Measurements from ENCODE around the gene LRRC75A.

LRRC75A gene

DNA sequence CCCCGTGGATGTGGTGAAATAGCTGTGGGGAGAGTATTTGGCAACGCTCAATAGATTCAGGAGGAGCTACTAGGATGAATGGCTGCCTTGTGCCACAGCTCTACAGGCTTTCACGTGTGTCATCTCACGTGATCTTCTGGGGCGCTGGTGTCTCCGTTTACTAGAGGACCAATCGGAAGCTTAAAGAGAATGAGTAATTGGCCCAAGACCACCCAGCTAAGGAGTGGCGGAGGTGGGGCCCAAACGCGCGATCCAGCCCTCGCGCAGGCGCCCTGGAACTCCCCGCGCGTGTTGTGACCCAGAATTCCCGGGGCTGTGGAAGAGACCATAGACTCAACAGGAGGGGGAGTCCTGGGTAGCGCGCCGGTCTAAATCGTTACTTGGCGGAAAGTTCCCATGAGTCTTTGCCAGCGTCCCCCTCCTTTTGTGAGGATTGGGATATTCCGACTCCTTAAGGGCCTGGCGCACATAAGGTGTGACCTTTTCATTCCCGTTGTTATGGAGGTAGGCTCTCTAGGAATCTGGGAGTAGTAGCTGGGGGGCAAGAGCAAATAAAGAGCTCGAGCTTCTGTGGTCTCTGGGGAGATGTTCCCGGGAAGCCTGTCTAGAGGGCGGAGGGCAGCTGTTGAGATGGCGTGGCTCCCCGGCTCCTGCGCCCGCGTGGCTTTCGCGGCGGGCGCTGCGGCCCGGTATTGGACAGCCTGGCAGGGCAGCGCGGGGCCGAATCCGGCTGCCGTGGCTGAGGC, 53.3 kb downstream of the LRRC75A start:
- Histone ChIP-seq H3K18ac (ENCODE audit: low read length) (peak overlapping the region; percentile 84), H2AFZ (ENCODE audit: insufficient read depth, low read length, poor library complexity) (peak overlapping the region; percentile 45), H2AK5ac (ENCODE audit: low read length) (peak overlapping the region; percentile 77), H3K79me2 (ENCODE audit: control insufficient read depth, insufficient read depth, low read length, poor library complexity) (peaks cover 10% of the 10 kb centered on the region), H3K4me3 (ENCODE audit: low read depth, low read length) (peak overlapping the region; percentile 92), H4K12ac (ENCODE audit: low read depth, low read length) (peak overlapping the region; percentile 88), H3K14ac (ENCODE audit: low read length) (peak overlapping the region; percentile 97), H3K36me3 (ENCODE audit: control insufficient read depth in 1 of 2, insufficient read depth in 2 of 2, low read length in 2 of 2) (peaks cover 19 to 37% of the 10 kb centered on the region in 2 experiments), H4K8ac (ENCODE audit: low read depth, low read length) (peak overlapping the region; percentile 98), H3K27ac (ENCODE audit: low read depth, low read length) (peak overlapping the region; percentile 81), H2BK5ac (ENCODE audit: low read depth, low read length, poor library complexity) (peak overlapping the region; percentile 96), H3K27me3 (ENCODE audit: insufficient read depth, low read length) (no peaks in the 10 kb centered on the region), H2BK12ac (ENCODE audit: low read length) (peak overlapping the region; percentile 11), H3K9me3 (ENCODE audit: insufficient read depth, low read depth, low read length) (peaks cover under 1% of the 10 kb centered on the region), H3K9ac (ENCODE audit: low read length) (peak overlapping the region; percentile 99), H3K4me1 (ENCODE audit: control insufficient read depth in 1 of 2, insufficient read depth in 2 of 2, low read length in 2 of 2) (peaks cover 9 to 14% of the 10 kb centered on the region in 2 experiments), H3K79me1 (ENCODE audit: low read length) (peaks cover 10% of the 10 kb centered on the region), H2BK120ac (ENCODE audit: insufficient read depth, low read length, poor library complexity) (peak overlapping the region; percentile 92), H3K23ac (ENCODE audit: low read length) (no peak overlapping the region), H4K91ac (ENCODE audit: low read depth, low read length) (peak overlapping the region; percentile 93), H3K4ac (ENCODE audit: low read depth, low read length) (peak overlapping the region; percentile 97), H3K4me2 (ENCODE audit: low read length) (peak overlapping the region; percentile 92)
- WGBS (ENCODE audit: extremely low coverage, insufficient coverage, insufficient read length): no CpG with 5 or more reads among the region's 46 CpGs
- peak; percentile 96 to 97 for DNase-seq

DNA sequence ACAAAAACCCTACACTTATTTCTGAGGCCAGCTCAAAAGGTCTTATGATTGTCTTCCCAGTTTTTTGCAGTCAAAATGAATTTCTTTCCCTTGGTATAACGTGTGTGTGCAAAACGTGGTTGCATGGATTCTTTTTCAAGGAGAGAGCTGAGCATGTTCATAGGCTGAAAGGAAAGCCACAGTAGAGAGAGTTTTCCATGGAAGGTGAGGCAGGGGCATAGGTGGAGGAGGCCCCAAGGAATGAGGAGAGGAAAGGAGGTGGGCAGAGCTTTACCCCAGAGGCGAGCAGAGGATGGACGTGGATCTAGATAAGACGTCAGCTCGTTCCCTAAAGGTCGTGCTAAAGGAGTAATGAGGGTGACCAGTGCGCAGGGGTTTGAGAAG, 53.8 kb downstream of the LRRC75A start:
- no peak for DNase-seq
- Histone ChIP-seq H3K27me3 (ENCODE audit: insufficient read depth, low read length) (no peaks in the 10 kb centered on the region), H2BK5ac (ENCODE audit: low read depth, low read length, poor library complexity) (peak overlapping the region; percentile 5), H4K91ac (ENCODE audit: low read depth, low read length) (peak overlapping the region; percentile 70), H3K79me1 (ENCODE audit: low read length) (peaks cover 10% of the 10 kb centered on the region), H2AK5ac (ENCODE audit: low read length) (peak overlapping the region; percentile 6), H4K8ac (ENCODE audit: low read depth, low read length) (peak overlapping the region; percentile 98), H3K4me3 (ENCODE audit: low read depth, low read length) (peak overlapping the region; percentile 62), H3K4me1 (ENCODE audit: control insufficient read depth in 1 of 2, insufficient read depth in 2 of 2, low read length in 2 of 2) (peaks cover 9 to 14% of the 10 kb centered on the region in 2 experiments), H3K36me3 (ENCODE audit: control insufficient read depth in 1 of 2, insufficient read depth in 2 of 2, low read length in 2 of 2) (peaks cover 14 to 31% of the 10 kb centered on the region in 2 experiments), H3K9ac (ENCODE audit: low read length) (peak overlapping the region; percentile 74), H2AFZ (ENCODE audit: insufficient read depth, low read length, poor library complexity) (peak overlapping the region; percentile 34), H2BK120ac (ENCODE audit: insufficient read depth, low read length, poor library complexity) (peak overlapping the region; percentile 2), H3K23ac (ENCODE audit: low read length) (no peak overlapping the region), H3K4ac (ENCODE audit: low read depth, low read length) (peak overlapping the region; percentile 1), H3K14ac (ENCODE audit: low read length) (peak overlapping the region; percentile 29), H3K4me2 (ENCODE audit: low read length) (peak overlapping the region; percentile 89), H2BK12ac (ENCODE audit: low read length) (peak overlapping the region; percentile 68), H3K27ac (ENCODE audit: low read depth, low read length) (peak overlapping the region; percentile 53), H4K12ac (ENCODE audit: low read depth, low read length) (peak overlapping the region; percentile 88), H3K18ac (ENCODE audit: low read length) (peak overlapping the region; percentile 17), H3K79me2 (ENCODE audit: control insufficient read depth, insufficient read depth, low read length, poor library complexity) (peaks cover 10% of the 10 kb centered on the region), H3K9me3 (ENCODE audit: insufficient read depth, low read depth, low read length) (no peaks in the 10 kb centered on the region)
- no CpG with 5 or more reads among the region's 8 CpGs for WGBS (ENCODE audit: extremely low coverage, insufficient coverage, insufficient read length)

DNA sequence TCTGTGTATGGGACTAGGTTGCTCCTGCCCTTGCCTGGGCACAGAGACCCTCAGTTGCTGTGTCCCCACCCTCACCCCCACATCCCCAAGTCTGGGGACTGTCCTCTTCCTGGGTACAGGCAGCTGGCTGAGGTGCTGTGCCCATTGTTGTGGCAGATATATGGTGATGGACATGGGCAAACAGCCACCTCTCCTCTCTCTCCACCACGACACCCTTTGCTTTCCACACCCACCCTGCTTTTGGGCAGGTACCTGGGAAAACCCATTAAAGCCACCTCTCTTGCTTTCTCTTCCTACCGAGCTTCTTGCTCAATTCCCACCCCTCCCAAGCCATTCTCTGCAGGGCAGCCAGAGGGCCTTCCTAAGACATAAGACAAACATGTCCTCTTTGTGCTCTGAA, 54.9 kb downstream of the LRRC75A start:
- Histone ChIP-seq H3K14ac (ENCODE audit: low read length) (no peak overlapping the region), H3K4me1 (ENCODE audit: control insufficient read depth in 1 of 2, insufficient read depth in 2 of 2, low read length in 2 of 2) (peaks cover 9 to 10% of the 10 kb centered on the region in 2 experiments), H3K4me3 (ENCODE audit: low read depth, low read length) (no peak overlapping the region), H2BK120ac (ENCODE audit: insufficient read depth, low read length, poor library complexity) (no peak overlapping the region), H3K27me3 (ENCODE audit: insufficient read depth, low read length) (no peaks in the 10 kb centered on the region), H2AFZ (ENCODE audit: insufficient read depth, low read length, poor library complexity) (no peak overlapping the region), H3K36me3 (ENCODE audit: control insufficient read depth in 1 of 2, insufficient read depth in 2 of 2, low read length in 2 of 2) (peaks cover 7 to 22% of the 10 kb centered on the region in 2 experiments), H4K91ac (ENCODE audit: low read depth, low read length) (no peak overlapping the region), H3K18ac (ENCODE audit: low read length) (no peak overlapping the region), H3K23ac (ENCODE audit: low read length) (no peak overlapping the region), H3K79me1 (ENCODE audit: low read length) (peaks cover 10% of the 10 kb centered on the region), H2BK5ac (ENCODE audit: low read depth, low read length, poor library complexity) (no peak overlapping the region), H3K27ac (ENCODE audit: low read depth, low read length) (no peak overlapping the region), H2AK5ac (ENCODE audit: low read length) (peak overlapping the region; percentile 15), H3K9me3 (ENCODE audit: insufficient read depth, low read depth, low read length) (no peaks in the 10 kb centered on the region), H3K4me2 (ENCODE audit: low read length) (no peak overlapping the region), H3K79me2 (ENCODE audit: control insufficient read depth, insufficient read depth, low read length, poor library complexity) (peaks cover 10% of the 10 kb centered on the region), H3K4ac (ENCODE audit: low read depth, low read length) (no peak overlapping the region), H4K8ac (ENCODE audit: low read depth, low read length) (no peak overlapping the region), H3K9ac (ENCODE audit: low read length) (no peak overlapping the region), H4K12ac (ENCODE audit: low read depth, low read length) (no peak overlapping the region), H2BK12ac (ENCODE audit: low read length) (no peak overlapping the region)
- DNase-seq: no peak
- WGBS (ENCODE audit: extremely low coverage, insufficient coverage, insufficient read length): no CpG with 5 or more reads among the region's 2 CpGs

DNA sequence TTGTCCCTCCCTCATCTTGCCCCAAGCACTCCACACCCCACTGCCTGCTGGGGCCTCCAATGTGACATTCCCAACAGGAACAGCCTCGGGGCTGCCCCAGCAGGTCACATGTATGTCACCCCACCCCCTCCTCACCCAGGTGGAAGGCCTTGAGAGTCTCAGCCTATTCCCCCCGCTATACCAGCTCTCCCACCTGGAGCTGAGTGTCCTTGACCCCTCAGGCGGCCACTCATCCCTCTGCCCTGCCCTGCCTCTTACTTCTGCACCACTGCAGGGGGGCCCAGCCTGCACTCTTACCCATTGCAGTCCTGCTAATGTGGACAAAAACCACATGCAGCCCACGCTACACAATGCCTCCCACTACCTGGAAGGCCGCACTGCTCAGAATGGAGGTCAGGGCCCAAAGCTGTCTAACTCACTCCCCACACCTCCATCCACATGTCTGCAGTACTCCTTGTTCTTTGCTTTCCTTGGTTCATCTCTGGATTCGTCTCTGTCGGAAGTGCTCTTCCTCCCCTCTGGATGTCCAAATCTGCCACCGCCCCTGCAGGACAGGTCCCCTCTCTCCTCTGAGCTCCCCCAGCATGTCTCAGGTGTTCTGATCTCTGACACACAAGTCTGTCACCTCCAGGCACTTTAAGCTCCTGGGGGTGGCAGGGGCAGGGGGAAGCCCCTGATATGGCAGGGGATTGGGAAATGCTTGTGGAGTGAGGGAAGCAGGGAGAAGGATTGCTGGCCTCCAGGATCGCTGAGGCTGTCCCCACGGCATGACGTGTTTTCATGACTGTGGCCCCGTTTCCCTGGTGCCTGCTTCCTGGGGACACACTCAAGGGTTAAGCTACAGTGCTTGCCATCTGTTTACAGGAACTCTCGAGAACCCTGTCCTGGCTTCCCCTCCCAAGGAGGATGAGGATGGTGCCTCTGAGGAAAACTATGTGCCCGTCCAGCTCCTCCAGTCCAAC, 55.8 kb downstream of the LRRC75A start:
- H3K79me2 ChIP-seq (ENCODE audit: control insufficient read depth, insufficient read depth, low read length, poor library complexity): peaks cover 10% of the 10 kb centered on the region
- H4K12ac ChIP-seq (ENCODE audit: low read depth, low read length): peak overlapping the region; percentile 14
- H3K4me2 ChIP-seq (ENCODE audit: low read length): no peak overlapping the region
- peaks cover 10% of the 10 kb centered on the region for H3K79me1 ChIP-seq (ENCODE audit: low read length)
- H3K9me3 ChIP-seq (ENCODE audit: insufficient read depth, low read depth, low read length): peaks cover 5% of the 10 kb centered on the region
- no peak overlapping the region for H3K9ac ChIP-seq (ENCODE audit: low read length)
- no peak for DNase-seq
- peaks cover 2 to 16% of the 10 kb centered on the region in 2 experiments for H3K36me3 ChIP-seq (ENCODE audit: control insufficient read depth in 1 of 2, insufficient read depth in 2 of 2, low read length in 2 of 2)
- no peak overlapping the region for H3K27ac ChIP-seq (ENCODE audit: low read depth, low read length)
- H3K4me1 ChIP-seq (ENCODE audit: control insufficient read depth in 1 of 2, insufficient read depth in 2 of 2, low read length in 2 of 2): peaks cover 9% of the 10 kb centered on the region in 2 experiments
- no peak overlapping the region for H2AFZ ChIP-seq (ENCODE audit: insufficient read depth, low read length, poor library complexity)
- no peak overlapping the region for H3K23ac ChIP-seq (ENCODE audit: low read length)
- no peak overlapping the region for H3K18ac ChIP-seq (ENCODE audit: low read length)
- H3K14ac ChIP-seq (ENCODE audit: low read length): no peak overlapping the region
- H4K91ac ChIP-seq (ENCODE audit: low read depth, low read length): peak overlapping the region; percentile 20
- H3K4me3 ChIP-seq (ENCODE audit: low read depth, low read length): no peak overlapping the region
- H3K4ac ChIP-seq (ENCODE audit: low read depth, low read length): no peak overlapping the region
- H3K27me3 ChIP-seq (ENCODE audit: insufficient read depth, low read length): no peaks in the 10 kb centered on the region
- no peak overlapping the region for H2BK12ac ChIP-seq (ENCODE audit: low read length)
- no peak overlapping the region for H4K8ac ChIP-seq (ENCODE audit: low read depth, low read length)
- H2BK120ac ChIP-seq (ENCODE audit: insufficient read depth, low read length, poor library complexity): no peak overlapping the region
- no peak overlapping the region for H2BK5ac ChIP-seq (ENCODE audit: low read depth, low read length, poor library complexity)
- no peak overlapping the region for H2AK5ac ChIP-seq (ENCODE audit: low read length)
- WGBS (ENCODE audit: extremely low coverage, insufficient coverage, insufficient read length): no CpG with 5 or more reads among the region's 14 CpGs

Measured in trophoblast cell (in vitro differentiated cells and primary cell).